ENCODE results near the gene TMBIM4. TPM values are rescaled to one million over a fixed set of nuclear protein-coding genes. Genes with fewer than 3 reads are reported as not detected.

TMBIM4 gene
- total RNA-seq, 1 experiment from 2014 or later = 18.4 TPM

- H3K79me2 ChIP-seq (ENCODE audit: insufficient read depth, low read length) = peaks cover 8% of the 10 kb centered on the region; the same call in 1 of the 2 replicates
- H2BK120ac ChIP-seq (ENCODE audit: low read depth, low read length, poor library complexity, severe bottlenecking) = no peak overlapping the region
- no CpG with 5 or more reads among the region's 11 CpGs for WGBS (ENCODE audit: extremely low coverage, insufficient read length, low lambda C conversion rate)
- H3K27ac Mint-ChIP-seq = peak overlapping the region; percentile 88 to 99 (median 94)
- no peak overlapping the region for H3T11ph ChIP-seq (ENCODE audit: low read length)
- no peak overlapping the region for H2BK20ac ChIP-seq (ENCODE audit: low read depth, low read length, poor library complexity, severe bottlenecking)
- H2AK5ac ChIP-seq (ENCODE audit: insufficient read length, low read length) = no peak overlapping the region
- H3K27ac ChIP-seq (ENCODE audit: insufficient read length, low read depth, low read length) = no peak overlapping the region
- H3K18ac ChIP-seq (ENCODE audit: insufficient read length, low read depth, low read length) = peak overlapping the region; percentile 71
- H4K8ac ChIP-seq (replicated peaks; ENCODE audit: insufficient read length, low read depth, low read length) = no peak overlapping the region
- no peaks in the 10 kb centered on the region for H3K4me1 ChIP-seq (ENCODE audit: insufficient read depth, low read length)
- no peak overlapping the region for H3K56ac ChIP-seq (ENCODE audit: insufficient read length, low read depth, low read length)
- H3K14ac ChIP-seq (ENCODE audit: insufficient read depth, low read length) = peak overlapping the region; percentile 75; the same call in 1 of the 2 replicates
- no peak overlapping the region for H2BK12ac ChIP-seq (ENCODE audit: insufficient read length, low read depth, low read length)
- no peaks in the 10 kb centered on the region for H4K20me1 ChIP-seq (ENCODE audit: control insufficient read depth, insufficient read depth, insufficient read length)
- peak overlapping the region; percentile 75 for H3K9ac ChIP-seq (ENCODE audit: extremely low read depth, insufficient read length, low read length)
- H3K36me3 Mint-ChIP-seq (ENCODE audit: insufficient read depth in 1 of 3, low read depth in 3 of 3) = peaks cover 29 to 47% (median 46%) of the 10 kb centered on the region in 3 experiments
- H2AFZ ChIP-seq (ENCODE audit: low read length) = no peak overlapping the region
- peaks cover 6% of the 10 kb centered on the region for H3K23me2 ChIP-seq (ENCODE audit: insufficient read length, low read depth, low read length, poor library complexity, severe bottlenecking)
- H3K27me3 Mint-ChIP-seq (ENCODE audit: low read depth) = no peaks in the 10 kb centered on the region; the same call in 1 of the 2 replicates
- TF ChIP-seq, protein P1, sequence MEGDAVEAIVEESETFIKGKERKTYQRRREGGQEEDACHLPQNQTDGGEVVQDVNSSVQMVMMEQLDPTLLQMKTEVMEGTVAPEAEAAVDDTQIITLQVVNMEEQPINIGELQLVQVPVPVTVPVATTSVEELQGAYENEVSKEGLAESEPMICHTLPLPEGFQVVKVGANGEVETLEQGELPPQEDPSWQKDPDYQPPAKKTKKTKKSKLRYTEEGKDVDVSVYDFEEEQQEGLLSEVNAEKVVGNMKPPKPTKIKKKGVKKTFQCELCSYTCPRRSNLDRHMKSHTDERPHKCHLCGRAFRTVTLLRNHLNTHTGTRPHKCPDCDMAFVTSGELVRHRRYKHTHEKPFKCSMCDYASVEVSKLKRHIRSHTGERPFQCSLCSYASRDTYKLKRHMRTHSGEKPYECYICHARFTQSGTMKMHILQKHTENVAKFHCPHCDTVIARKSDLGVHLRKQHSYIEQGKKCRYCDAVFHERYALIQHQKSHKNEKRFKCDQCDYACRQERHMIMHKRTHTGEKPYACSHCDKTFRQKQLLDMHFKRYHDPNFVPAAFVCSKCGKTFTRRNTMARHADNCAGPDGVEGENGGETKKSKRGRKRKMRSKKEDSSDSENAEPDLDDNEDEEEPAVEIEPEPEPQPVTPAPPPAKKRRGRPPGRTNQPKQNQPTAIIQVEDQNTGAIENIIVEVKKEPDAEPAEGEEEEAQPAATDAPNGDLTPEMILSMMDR (conservative IDR thresholded peaks at IDR 0.05) = no peak
- H3K79me1 ChIP-seq (ENCODE audit: insufficient read depth, low read depth, low read length, poor library complexity, severe bottlenecking) = no peaks in the 10 kb centered on the region
- H3K9me3 Mint-ChIP-seq = peaks cover 8 to 14% of the 10 kb centered on the region in 2 experiments; a peak in 4 of 5 replicates
- no peak overlapping the region for H4K91ac ChIP-seq (ENCODE audit: insufficient read length, low read depth, low read length)
- DNase-seq = no peak
- H3K27me3 ChIP-seq (ENCODE audit: insufficient read depth, low read length) = no peaks in the 10 kb centered on the region
- H3K23ac ChIP-seq (ENCODE audit: insufficient read length, low read depth, low read length) = no peak overlapping the region
- H3K9me3 ChIP-seq (ENCODE audit: control insufficient read depth, low read depth, low read length) = no peaks in the 10 kb centered on the region
- H2BK5ac ChIP-seq (ENCODE audit: insufficient read length, low read length) = no peak overlapping the region
- peak overlapping the region; percentile 99 for H3K4me2 ChIP-seq (ENCODE audit: insufficient read depth, insufficient read length, low read length)
- H3K4ac ChIP-seq (ENCODE audit: low read depth, low read length) = no peak overlapping the region
- H4K5ac ChIP-seq (ENCODE audit: insufficient read length, low read depth, low read length) = no peak overlapping the region
- peaks cover 11 to 18% of the 10 kb centered on the region in 2 experiments for H3K4me1 Mint-ChIP-seq
- peak overlapping the region; percentile 89 to 95 for H3K4me3 Mint-ChIP-seq
- H2BK15ac ChIP-seq (ENCODE audit: low read depth, low read length) = no peak overlapping the region
Measured at GRCh38 chr12:66131067-66131688, 38.6 kb downstream of the TMBIM4 start.
